Adrenal gland (tissue), 5 donors: Measurements from ENCODE around the gene MYT1.
"Not testable (repeated sequence)": the region's sequence is repeated elsewhere in the genome, so short reads cannot be mapped to it uniquely, and the experiment has no call there.

Source experiments
- POLR2A ChIP-seq, 2 donors: fragments of 450-650 bp; IDR thresholded peaks; one replicate each; pipeline ENCODE4 v1.6.1; 2017; ENCODE audit warnings: antibody characterized with exemption in 2 of 2, mild to moderate bottlenecking in 2 of 2, moderate library complexity in 1 of 2
- TF ChIP-seq, protein P1 (sequence below), 6 experiments: fragments of 450-650 bp in 4 of 6; fragments of 200-600 bp in 2 of 6; sonication (generic) in 1 of 6; IDR thresholded peaks; 1 replicate in 5 of 6; 2 replicates in 1 of 6; pipeline versions ENCODE4 v1.5.1 to v1.8.0; 2016 to 2021; ENCODE audit warnings: antibody characterized with exemption in 6 of 6, mild to moderate bottlenecking in 2 of 6, moderate library complexity in 1 of 6
- donor health status: DM: no; HTN: no; CAD: no.

DNA sequence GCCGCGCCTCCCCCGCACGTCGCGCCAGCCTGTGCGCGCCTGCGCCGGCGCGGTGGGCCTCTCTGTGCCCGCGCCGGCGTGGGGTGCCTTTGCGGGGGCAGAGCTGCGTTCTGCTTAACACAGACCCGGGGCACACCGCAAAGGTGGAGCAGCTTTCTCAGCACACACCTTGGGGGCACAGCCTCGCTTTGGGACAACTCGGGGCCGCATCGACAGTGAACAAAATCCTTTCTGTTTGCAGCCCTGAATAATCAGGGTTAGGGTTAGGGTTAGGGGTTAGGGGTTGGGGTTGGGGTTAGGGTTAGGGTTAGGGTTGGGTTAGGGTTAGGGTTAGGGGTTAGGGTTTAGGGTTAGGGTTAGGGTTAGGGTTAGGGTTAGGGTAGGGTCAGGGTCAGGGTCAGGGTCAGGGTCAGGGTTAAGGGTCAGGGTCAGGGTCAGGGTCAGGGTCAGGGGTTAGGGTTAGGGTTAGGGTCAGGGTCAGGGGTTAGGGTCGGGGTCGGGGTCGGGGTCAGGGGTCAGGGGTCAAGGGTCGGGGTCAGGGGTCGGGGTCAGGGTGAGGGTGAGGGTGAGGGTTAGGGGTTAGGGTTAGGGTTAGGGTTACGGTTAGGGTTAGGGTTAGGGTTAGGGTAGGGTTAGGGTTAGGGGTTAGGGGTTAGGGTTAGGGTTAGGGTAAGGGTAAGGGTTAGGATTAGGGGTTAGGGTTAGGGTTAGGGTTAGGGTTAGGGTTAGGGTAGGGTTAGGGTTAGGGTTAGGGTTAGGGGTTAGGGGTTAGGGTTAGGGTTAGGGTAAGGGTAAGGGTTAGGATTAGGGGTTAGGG lies 122.4 kb downstream of the MYT1 start:
- TF ChIP-seq, protein P1, sequence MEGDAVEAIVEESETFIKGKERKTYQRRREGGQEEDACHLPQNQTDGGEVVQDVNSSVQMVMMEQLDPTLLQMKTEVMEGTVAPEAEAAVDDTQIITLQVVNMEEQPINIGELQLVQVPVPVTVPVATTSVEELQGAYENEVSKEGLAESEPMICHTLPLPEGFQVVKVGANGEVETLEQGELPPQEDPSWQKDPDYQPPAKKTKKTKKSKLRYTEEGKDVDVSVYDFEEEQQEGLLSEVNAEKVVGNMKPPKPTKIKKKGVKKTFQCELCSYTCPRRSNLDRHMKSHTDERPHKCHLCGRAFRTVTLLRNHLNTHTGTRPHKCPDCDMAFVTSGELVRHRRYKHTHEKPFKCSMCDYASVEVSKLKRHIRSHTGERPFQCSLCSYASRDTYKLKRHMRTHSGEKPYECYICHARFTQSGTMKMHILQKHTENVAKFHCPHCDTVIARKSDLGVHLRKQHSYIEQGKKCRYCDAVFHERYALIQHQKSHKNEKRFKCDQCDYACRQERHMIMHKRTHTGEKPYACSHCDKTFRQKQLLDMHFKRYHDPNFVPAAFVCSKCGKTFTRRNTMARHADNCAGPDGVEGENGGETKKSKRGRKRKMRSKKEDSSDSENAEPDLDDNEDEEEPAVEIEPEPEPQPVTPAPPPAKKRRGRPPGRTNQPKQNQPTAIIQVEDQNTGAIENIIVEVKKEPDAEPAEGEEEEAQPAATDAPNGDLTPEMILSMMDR (IDR thresholded peaks at IDR 0.05), result not testable (repeated sequence)
- not testable (repeated sequence) for TF ChIP-seq POLR2A (IDR thresholded peaks at IDR 0.05)
